NCI-H1436 treated with DMSO at 0.1 percent for 48 hours (cell line): ENCODE results near the gene CHPT1.
"Not testable (repeated sequence)": the region's sequence is repeated elsewhere in the genome, so short reads cannot be mapped to it uniquely, and the experiment has no call there.

Experiments used
- DNase-seq: peaks from one replicate; lab custom pipeline; 2025; lab: John Stamatoyannopoulos, UW

Gene CHPT1

DNA sequence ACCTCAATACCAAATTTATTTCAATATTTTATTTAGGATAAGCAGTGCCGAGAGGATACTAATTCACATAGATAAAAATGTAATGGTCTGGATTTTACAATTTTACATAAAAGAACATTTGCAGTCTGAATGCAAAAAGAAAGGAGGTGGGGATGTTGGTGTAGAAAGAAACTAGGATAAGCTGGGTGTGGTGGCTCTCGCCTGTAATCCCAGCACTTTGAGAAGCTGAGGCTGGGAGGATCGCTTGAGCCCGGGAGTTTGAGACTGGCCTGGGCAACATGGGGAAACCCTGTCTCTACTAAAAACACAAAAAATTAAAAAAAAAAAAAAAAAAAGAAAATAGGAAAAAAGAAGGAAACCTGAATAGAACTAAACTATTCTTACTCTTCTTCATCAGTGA lies 25.0 kb downstream of the CHPT1 start:
- DNase-seq = no peak

DNA sequence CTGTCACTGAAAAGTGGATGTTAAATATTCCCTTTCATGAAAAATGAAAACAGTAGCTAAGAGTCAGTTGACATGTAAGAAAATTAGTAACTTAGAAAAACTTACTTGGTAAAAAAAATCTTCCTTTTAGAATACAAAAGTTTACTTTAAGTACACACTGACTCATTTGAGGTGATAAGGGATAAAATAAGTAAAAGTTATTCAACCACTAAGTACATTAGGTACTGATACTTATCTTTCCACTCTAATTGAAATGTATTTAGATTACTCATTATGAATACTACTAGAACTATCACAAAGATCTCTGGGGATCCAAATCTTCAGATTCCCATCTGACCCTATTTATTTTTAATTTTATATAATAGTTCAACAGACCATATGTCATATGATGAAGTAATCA lies 29.7 kb downstream of the CHPT1 start:
- no peak for DNase-seq

DNA sequence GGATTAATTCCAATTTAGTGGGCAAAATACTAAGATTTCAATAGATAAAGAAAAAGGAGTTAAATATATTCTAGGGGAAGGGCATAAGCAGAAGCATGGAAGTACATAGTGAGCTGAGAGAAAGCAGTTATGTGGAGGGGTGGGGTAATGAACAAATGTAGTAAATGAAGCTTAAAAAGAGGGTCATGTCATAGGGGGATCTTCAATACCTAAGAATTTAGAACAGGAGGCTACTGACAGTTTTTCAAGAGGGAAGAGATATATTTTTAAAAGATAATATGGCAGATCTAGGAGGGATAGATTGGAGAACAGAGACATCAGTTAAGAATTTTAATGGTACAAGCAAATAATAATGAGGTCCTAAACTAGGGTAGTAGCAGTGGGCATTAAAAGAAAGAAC lies 32.4 kb downstream of the CHPT1 start:
- DNase-seq = no peak

DNA sequence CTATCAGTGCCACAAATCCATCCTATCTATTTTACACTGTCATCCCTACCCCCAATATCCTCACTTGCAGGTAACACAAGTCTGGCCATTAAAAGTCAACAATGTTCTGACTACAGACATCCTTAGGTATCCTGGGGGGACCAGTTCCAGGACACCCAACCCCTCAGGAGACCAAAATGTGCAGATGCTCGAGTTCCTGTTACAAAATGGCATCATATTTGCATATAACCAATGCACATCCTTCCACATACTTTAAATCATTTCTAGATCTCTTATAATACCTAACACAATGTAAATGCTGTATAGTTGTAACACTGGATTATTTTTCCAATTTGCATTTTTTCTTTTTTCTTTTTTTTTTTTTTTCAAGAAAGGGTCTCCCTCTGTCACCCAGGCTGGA lies 34.9 kb downstream of the CHPT1 start:
- no peak for DNase-seq

DNA sequence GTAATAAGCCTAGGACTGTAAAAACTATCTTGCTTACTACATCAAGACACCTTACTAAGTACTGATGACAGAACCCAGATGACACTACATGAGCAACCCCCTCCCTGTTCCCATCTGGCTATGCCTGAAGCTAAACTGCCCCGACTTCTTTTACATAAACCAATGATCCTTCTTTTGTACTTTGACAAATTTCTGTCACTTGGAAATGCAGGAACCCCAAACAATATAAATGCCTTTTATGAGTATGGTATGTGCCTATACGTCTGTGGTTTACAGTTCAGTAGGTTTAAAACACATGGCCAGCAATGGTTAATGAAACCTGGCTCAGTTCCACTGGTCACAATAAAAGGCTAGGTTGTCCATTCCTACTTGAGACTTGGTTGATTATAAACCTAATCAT lies 35.7 kb downstream of the CHPT1 start:
- no peak for DNase-seq

DNA sequence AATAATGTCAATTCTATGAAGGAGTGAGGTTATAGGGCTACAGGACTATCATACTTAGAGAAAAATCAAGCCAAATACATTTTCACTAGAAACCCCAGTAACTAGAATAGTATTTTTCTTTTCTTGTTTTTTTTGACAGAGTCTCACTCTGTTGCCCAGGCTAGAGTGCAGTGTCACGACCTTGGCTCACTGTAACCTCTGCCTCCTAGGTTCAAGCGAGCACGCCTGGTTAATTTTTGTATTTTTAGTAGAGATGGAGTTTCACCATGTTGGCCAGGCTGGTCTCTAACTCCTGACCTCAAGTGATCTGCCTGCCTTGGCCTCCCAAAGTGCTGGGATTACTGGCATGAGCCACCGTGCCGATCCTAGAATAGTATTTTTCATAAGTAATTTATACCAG lies 37.0 kb downstream of the CHPT1 start:
- DNase-seq = not testable (repeated sequence)

DNA sequence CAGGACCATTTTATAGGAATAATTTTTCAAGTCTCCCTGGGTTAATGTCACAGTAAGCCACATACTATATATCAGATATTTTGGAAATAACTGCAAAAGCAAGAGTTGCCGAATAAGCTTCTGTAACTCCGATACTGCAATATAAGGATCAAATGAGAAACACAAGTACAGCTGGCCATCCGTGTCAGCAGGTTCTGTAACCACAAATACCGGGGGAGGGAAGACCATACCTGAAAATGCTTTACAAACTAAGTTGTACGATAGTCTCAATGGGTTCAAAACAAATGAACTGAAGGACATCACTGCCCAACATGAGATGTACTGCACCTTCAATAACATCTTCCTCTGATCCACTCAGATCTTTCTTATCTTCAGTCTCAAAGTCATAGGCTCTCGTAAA lies 40.0 kb downstream of the CHPT1 start:
- no peak for DNase-seq

DNA sequence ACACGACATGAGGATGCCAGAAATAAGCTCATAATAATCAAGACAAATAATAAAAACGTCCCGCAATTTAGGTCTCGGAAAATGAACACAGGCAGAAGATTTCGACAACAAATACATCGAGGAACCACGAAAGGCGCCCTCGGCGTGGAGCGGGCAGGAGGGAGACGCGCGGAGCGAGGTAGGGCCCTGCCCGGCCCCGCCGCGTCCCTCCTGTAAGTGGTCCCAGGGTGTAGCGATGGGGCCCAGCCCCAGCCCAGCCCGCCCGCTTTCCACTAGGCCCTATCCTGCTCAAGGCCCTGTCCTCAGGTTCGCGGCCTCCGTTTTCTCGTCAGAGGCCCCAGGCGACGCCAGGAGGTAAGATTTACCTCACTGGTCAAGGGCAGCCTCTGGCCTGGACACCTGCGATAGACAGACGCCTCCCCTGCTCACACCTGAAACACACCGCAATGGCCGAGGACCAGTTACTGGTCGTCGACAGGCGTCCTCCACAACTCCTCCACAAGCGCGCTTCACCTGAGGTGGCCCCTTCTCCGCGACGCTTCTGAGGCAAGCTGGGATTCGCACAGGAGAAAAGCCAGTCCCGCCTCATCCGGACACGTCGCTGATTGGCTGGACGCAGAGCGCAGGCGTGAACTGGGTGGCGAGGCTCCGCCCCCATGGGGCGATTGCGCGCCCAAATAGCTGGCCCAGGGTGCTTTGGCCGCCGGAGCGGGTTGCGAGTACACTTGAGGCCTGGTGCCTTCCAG lies 41.7 kb downstream of the CHPT1 start, which contains the start of gene SYCP3:
Gene SYCP3 (minus strand): TSS at position 543 of the 746 bp plus-strand sequence. CDS start 1,527 bp downstream, outside the sequence.
- no peak for DNase-seq

DNA sequence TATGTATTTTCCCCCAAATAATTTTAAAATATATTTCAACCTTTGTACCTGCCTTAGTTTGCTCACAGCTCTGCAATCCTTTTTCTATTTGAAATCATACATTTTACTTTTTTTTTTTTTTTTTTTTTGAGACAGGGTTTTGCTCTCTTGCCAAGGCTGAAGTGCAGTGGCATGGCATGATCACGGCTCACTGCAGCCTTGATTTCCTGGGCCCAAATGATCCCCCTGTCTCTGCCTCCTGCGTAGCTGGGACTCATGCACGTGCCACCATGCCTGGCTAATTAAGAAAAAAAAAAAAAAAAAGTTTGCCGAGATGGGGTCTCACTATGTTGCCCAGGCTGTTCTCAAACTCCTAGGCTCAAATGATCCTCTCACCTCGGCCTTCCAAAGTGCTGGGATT lies 43.1 kb downstream of the CHPT1 start:
- DNase-seq = no peak

DNA sequence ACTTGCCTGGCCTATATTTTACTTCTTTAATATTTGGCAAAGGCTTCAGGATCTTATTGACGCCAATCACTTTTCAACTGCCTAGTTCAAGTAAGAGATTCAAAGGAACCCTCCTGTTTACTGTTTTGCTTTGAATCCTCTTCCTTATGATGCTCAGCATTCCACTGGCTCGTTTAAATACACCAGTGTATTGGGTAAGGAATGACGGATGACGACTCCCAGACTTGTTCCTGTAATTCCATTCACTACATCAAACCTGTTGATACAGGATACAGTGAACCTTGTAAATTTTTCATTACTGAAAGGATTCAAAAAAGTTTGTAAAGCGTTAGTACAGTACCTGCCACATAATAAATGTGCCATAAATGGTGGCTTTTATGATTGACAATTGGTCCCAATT lies 43.5 kb downstream of the CHPT1 start:
- no peak for DNase-seq

DNA sequence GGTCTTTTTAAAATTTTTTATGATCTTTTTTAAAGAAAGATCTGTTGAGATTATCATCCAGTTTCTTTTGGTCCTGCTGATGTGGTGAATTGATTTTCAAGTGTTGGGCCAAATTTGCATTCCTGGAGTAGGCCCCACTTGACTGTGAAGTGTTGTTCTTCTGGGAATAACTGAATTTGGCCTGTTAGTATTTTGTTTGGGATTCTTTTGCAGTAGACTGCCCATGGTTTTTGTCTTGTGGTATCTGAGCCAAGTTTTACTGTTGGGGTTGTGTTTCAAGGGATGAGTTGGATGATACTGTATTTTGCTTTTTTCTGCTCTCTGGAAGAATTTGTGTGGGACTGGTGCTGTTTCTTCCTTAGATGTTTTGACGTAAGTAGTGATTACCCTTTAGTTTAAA lies 45.8 kb downstream of the CHPT1 start:
- DNase-seq = no peak

DNA sequence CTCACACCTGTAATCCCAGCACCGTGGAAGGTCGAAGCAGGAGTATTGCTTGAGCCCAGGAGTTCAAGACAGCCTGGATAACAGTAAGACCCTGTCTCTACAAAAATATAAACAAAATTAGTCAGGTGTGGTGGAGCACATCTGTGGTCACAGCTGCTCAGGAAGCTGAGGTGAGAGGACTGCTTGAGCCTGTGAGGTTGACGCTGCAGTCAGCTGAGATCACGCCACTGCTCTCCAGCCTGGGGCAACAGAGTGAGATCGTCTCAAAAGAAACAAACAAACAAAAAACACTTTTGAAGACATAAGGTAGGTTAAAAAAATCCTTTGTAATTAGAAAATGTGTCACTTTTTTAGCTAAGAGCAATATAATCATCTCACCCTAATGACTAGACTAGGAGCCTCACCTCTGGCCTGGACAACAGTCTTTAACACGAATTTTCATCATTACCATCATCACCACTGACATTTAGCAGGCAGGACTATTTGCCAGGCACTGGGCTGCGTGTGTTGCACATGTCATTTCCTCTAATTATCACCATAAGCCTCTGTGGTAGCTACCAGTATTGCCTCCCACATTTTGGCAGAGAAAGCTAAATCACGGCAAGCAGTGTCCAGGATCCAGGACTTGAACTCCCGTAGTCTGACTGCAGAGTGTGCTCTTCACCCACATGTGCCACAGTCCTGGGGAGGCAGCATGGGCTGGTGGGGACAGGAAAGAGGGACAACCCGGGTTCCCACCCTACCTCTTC lies 46.5 kb downstream of the CHPT1 start:
- no peak for DNase-seq

DNA sequence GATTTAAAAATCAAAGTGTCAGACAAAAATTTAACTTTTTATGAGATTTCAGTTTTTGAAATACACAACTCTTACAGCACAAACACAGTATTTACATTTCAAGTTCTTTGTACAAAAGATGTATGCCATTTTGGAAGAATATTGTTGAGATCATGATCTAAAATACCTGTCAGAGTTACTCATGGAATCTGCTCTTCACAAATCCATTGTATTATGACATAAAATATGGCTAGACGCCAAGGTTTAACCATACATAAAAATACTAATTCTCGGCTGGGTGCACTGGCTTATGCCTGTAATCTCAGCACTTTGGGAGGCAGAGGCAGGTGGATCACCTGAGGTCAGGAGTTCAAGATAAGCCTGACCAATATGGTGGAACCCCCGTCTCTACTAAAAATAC lies 48.0 kb downstream of the CHPT1 start:
- DNase-seq = no peak

DNA sequence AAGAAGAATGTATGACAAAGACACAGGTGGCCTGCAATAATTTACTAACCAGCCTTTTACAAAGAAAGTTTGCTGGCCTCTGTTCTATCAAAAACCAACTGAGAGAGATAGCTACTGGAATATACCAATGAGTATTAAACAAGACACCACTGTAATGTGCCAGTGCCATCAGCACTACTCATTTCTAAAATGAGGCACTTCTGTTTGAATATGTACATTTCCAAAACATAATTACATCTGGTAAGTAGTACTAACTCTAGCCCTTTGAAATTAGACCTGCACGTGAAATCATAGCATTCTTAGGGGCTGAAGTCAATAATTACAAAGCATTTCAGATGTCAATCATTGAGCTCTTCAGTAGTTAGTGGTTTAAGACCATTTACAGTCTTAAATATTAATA lies 48.8 kb downstream of the CHPT1 start:
- no peak for DNase-seq

DNA sequence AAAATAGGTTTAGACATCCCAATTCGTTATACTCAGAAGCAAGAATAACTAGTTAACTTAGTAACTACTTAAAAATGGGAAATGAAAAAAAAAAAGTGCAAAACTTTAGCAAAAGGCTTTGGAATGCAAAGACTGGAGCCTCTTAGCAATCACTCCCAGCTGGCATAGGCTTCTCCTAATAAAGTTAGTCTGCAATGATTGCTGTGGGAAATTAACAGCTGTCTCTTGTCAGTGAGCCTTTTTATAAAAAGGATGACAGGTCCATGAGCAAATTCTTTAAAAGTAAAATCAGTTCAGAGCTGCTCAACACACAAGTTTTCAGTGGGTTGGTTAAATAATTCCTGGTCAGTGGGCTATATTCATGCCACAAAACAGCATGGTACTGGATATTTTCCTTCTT lies 49.2 kb downstream of the CHPT1 start:
- DNase-seq = no peak

DNA sequence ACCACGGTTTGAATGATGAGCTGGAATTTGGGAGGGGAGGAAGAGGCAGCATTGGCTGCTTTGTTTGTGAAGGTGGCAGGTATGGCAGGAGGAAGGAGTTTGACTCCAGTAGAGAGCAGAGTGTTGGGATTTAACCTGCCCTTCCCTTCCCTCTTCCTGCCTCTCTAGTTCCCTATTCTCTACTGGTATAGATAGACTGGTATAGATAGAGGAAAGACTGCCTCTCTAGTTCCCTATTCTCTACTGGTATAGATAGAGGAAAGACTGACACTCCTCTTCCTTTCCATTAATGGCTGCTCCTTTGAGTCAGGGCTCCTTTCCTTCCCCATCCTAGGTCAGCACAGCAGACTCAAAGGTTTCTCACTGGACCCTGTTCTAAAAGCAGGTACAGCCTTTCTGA lies 50.3 kb downstream of the CHPT1 start:
- DNase-seq = no peak

DNA sequence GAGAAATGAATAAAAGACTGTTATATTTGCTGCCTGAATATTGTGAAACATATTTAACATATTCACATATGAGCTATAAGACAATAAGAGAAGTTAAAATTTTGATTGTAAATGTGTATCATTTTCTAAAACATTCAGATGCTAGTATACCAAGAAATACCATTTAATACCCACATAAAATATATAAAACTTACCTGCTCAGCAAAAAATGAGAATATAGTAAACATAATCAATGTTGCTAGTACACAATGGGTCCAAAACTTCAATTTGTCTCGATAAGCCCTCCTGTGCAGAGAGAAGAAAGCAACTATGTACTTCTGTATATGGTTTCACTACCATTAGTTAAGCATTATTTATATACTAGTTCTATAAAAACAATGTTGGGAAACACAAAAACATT lies 51.5 kb downstream of the CHPT1 start:
- no peak for DNase-seq

DNA sequence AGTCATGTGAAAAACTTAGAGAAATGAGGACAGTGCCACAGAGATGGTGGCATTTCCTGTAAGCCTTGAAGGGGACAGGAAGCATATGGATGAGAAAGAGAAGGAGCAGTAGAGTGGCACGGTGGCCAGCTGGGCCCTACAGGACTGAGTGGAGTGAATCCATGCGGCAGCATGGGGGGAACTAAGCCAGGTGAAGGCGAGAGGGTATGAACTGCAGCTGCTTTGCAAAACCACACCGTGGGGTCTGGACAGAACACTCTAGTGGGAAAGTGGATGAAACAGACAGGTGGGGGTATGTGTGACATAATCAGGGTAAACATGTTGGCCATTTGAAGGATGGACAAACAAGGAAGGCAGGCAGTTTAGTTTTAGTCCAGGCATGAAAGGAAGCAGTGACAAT lies 52.2 kb downstream of the CHPT1 start:
- no peak for DNase-seq

DNA sequence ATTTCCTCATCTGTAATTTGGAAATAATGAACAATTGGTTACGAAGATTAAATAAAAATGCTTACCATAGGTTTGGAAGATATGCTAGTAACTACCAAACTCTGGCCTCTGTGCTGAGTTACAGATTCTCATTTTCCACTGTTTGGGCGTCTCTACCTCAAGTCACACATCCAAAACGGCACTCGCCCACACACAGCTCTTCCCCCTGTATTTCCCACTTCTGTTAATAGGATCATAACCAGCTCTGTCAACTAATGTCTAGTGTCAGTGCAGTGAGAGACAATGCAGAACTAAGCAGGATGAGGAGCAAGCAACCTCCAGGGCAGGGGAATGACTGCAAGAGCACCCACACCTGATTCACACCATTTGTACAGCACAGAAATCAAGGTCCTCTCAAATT lies 52.7 kb downstream of the CHPT1 start:
- DNase-seq = no peak

DNA sequence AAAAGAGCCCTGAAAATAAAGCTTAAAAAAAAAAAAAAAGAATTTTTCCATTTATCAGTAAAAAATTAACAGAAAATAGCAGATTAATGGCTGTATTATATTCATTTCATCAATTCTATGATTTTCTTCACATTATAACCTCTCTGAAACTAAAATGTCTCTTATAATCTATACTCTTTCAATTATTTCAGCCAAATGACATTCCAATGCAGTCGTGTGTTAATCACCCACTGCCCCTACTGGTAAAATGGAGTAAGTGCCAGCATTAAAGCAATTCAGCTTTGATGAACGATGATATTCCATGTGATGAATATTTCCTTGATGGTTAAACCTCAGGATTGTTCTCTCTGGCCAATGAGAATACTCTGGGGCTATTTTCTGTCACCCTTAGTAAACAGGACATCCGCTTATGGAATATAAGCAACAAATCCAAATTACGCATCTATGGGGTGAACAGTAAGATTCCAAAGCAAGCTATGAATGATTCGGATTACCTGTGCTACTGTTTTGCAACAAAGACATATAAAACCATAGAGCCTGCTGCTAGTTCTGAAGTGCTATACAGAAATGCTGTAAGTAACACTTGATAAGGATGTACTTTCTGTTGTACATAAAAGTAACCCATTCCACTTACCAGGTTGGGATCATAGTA lies 62.1 kb downstream of the CHPT1 start:
- DNase-seq = no peak

DNA sequence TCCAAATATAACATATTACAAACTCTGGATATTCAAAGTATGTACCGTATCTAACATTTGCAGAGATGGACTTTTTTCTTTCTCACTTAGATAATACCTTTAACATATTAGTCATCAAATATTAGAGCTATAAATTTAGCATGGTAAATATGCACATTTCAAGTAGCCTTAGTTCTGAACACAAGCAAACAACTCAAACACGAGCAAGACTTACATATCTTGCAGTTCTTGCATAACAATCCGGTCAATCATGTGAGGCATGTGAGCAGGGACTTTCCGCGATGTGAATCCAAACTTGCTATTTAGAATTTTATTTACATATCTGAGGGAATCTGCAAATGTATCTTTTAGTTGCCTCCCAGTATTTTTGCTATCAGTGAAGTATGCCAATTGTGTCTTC lies 63.9 kb downstream of the CHPT1 start:
- no peak for DNase-seq

DNA sequence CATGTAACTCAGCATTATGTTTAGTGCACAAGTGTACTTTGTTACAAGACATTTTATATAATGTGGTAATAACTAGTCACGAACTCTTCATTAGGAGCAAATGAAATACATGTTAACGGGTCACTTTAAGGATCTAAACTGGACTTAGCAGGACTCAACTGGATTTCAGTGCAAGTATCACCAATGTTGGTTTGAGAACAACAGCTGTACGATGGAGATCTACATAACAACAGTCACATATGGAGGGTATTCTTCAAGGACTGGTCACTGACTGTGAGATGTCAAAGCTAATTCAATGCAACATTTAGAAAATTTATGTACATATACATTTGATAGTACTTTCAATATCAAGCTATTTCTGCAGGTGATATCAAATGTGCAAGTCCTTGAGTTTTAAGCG lies 64.3 kb downstream of the CHPT1 start:
- no peak for DNase-seq

DNA sequence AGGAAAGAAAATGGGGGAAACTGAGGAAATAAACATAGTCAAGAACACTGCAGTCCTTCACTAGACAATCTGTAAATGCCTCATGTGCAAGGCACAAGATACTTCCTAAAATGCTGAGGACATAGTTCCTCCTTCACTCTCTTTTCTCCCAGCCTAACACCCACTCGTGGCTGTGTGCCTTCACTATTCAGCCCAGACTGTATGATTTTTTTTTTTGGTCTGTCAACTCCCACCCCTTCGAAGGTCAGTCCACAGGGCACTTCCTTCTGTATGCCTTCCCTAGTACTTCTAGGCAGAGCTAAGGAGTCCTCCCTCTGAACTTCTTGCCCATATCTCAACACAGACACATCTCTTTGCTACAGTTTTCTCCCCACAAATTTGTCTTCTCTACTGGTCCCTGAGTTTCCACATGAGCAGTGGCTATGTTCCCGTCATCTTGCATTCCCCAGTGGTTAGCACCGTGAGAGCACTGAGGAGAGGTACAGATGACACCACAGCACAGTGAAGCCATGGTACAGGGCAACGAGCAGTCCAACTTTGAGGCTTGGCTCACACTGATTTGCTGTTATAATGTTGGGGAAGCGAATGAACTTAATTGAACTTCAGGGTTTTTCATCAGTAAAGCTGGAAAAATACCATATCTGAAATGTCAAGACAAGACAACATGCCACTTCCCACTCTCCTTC lies 65.9 kb downstream of the CHPT1 start:
- no peak for DNase-seq
